Naive B cell (primary cell): ENCODE results near the gene SCGB1D1. TPM values are rescaled to one million over a fixed set of nuclear protein-coding genes. Genes with fewer than 3 reads are reported as not detected.
"Not testable (repeated sequence)": the region's sequence is repeated elsewhere in the genome, so short reads cannot be mapped to it uniquely, and the experiment has no call there.

Source experiments
- ATAC-seq, 2 donors: fragments of 150-1000 bp; cut with Tn5 transposase; 2 replicates each; pipeline ENCODE4 v1.10.0; 2021; ENCODE audit warnings: low read depth in 2 of 2, mild to moderate bottlenecking in 2 of 2, moderate library complexity in 2 of 2
- DNase-seq: peaks from one replicate; pipeline ENCODE4 v3.0.0; 2022
- H3K27ac Mint-ChIP-seq, 6 donors: one replicate each; pipeline ENCODE4 v1.8.0; 2020 to 2022; ENCODE audit warnings: mild to moderate bottlenecking in 6 of 6, mixed read lengths in 6 of 6, moderate library complexity in 5 of 6, inconsistent platforms in 2 of 6
- H3K27me3 Mint-ChIP-seq, 3 donors: one replicate each; pipeline ENCODE4 v1.8.0; 2021 to 2022; ENCODE audit warnings: mixed read lengths in 3 of 3, mild to moderate bottlenecking in 1 of 3
- H3K36me3 Mint-ChIP-seq, 2 donors: one replicate each; pipeline ENCODE4 v1.8.0; 2020 to 2022; ENCODE audit warnings: mixed read lengths in 2 of 2, inconsistent platforms in 1 of 2, mild to moderate bottlenecking in 1 of 2
- H3K4me1 Mint-ChIP-seq, 3 donors: one replicate each; pipeline ENCODE4 v1.8.0; 2020 to 2022; ENCODE audit warnings: mixed read lengths in 3 of 3, inconsistent platforms in 1 of 3, mild to moderate bottlenecking in 1 of 3, moderate library complexity in 1 of 3
- H3K4me3 Mint-ChIP-seq, 8 donors: one replicate each; pipeline ENCODE4 v1.8.0; 2020 to 2022; ENCODE audit warnings: mild to moderate bottlenecking in 8 of 8, mixed read lengths in 8 of 8, moderate library complexity in 8 of 8, inconsistent platforms in 2 of 8
- H3K9me3 Mint-ChIP-seq, 7 donors: one replicate each; pipeline ENCODE4 v1.8.0; 2020 to 2022; ENCODE audit warnings: mixed read lengths in 7 of 7, mild to moderate bottlenecking in 5 of 7, inconsistent platforms in 2 of 7, moderate library complexity in 1 of 7
- polyA plus RNA-seq, 6 donors: library from polyadenylated mRNA; unstranded; fragments of 300-500 nt; fragmentation: Illumina TruSeq; gene quantifications; one replicate each; pipeline ENCODE4 v1.2.3, GENCODE V29; 2021; ENCODE audit warnings: low read depth in 6 of 6

The SCGB1D1 gene
- polyA plus RNA-seq, 6 donors from 2014 or later: not detected

GRCh38 chr11:62179995-62180394, 10.0 kb upstream of the SCGB1D1 start:
- H3K4me3 Mint-ChIP-seq: no peak overlapping the region
- peaks cover 11 to 25% (median 12%) of the 10 kb centered on the region in 3 donors for H3K27me3 Mint-ChIP-seq
- H3K27ac Mint-ChIP-seq: no peak overlapping the region
- H3K9me3 Mint-ChIP-seq: peaks cover 3 to 14% (median 7%) of the 10 kb centered on the region in 7 donors
- DNase-seq: no peak
- ATAC-seq: no peak
- H3K4me1 Mint-ChIP-seq: no peaks in the 10 kb centered on the region
- H3K36me3 Mint-ChIP-seq: peaks cover 0 to 8% of the 10 kb centered on the region in 2 donors

- peaks cover 0 to 11% of the 10 kb centered on the region in 2 donors for H3K36me3 Mint-ChIP-seq
- H3K9me3 Mint-ChIP-seq: peaks cover 3 to 20% (median 9%) of the 10 kb centered on the region in 7 donors
- ATAC-seq (no peak), DNase-seq (no peak)
- peaks cover 16 to 27% (median 19%) of the 10 kb centered on the region in 3 donors for H3K27me3 Mint-ChIP-seq
- H3K4me1 Mint-ChIP-seq: no peaks in the 10 kb centered on the region
- no peak overlapping the region for H3K27ac Mint-ChIP-seq
- no peak overlapping the region for H3K4me3 Mint-ChIP-seq
Measured at GRCh38 chr11:62181097-62181496, 8.9 kb upstream of the SCGB1D1 start.

DNA sequence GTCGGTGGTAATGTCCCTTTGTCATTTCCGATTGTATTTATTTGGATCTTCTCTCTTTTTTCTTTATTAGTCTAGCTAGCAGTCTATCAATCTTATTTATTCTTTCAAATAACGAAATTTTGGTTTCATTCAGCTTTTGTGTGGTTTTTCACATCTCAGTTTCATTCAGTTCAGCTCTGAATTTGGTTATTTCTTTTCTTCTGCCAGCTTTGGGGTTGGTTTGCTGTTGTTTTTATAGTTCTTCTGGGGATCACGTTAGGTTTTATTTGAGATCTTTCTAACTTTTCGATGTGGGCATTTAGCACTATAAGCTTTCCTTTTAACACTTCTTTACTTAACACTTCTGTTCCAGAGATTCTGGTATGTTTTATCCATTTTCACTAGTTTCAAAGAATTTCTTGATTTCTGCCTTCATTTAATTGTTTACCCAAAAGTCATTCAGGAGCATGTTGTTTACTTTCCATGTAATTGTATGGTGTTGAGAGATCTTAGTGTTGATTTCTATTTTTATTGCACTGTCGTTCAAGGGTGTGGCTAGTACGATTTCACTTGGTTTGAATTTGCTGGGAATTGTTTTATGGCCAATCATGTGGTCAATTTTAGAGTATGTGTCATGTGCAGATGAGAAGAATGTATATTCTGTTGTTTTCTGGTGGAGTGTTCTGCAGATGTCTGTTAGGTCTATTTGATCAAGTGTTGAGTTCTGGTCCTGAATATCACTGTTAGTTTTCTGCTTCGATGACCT, 7.7 kb upstream of the SCGB1D1 start:
- no peaks in the 10 kb centered on the region for H3K4me1 Mint-ChIP-seq
- no peak overlapping the region for H3K27ac Mint-ChIP-seq
- DNase-seq: no peak
- H3K36me3 Mint-ChIP-seq: peaks cover 0 to 11% of the 10 kb centered on the region in 2 donors
- ATAC-seq: no peak
- H3K27me3 Mint-ChIP-seq: peaks cover 13 to 27% (median 21%) of the 10 kb centered on the region in 3 donors
- H3K9me3 Mint-ChIP-seq: peaks cover 3 to 20% (median 9%) of the 10 kb centered on the region in 7 donors
- H3K4me3 Mint-ChIP-seq: no peak overlapping the region

DNA sequence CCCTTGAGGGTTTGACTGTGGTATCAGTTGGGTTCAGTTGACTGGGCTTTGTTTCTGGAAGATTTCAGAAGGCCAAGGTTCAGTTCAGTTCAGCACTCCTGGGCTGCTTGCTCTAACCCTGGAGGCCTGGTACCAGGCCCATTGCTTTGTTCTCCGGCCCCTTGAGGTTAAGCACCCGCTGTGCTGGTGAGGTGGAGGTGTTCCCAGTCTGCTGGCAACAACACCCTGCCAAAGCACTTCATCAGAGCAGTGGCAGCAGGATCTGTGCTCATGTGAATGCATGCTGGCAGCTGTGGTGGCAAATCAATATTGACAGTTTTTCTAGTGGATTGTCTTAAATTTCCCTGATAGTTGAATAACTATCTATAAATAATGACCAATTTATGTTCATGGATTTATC, 3.8 kb upstream of the SCGB1D1 start:
- H3K9me3 Mint-ChIP-seq: peaks cover 3 to 18% (median 8%) of the 10 kb centered on the region in 7 donors
- H3K27ac Mint-ChIP-seq: no peak overlapping the region
- no peaks in the 10 kb centered on the region for H3K4me1 Mint-ChIP-seq
- DNase-seq (no peak), ATAC-seq (no peak)
- peaks cover 0 to 11% of the 10 kb centered on the region in 2 donors for H3K36me3 Mint-ChIP-seq
- peaks cover 35 to 59% (median 49%) of the 10 kb centered on the region in 3 donors for H3K27me3 Mint-ChIP-seq
- no peak overlapping the region for H3K4me3 Mint-ChIP-seq

DNA sequence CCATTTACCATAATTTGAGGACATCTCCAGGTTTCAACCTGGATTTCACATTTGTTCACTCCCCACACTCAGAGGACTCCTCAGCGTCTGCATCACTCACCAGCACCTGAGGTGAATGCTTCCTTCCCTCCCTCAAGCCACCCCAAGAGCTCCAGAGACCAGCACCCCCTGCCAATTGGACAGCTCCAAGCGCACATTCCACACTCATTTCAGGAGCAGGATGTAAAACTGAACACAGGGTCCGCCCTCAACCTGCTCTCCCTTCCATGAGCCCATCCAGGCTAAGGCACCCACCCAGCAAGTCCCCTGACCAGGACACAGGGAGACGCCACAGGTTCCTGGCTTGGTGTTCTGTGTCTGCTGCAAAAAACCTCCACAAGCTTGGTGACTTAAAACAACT, 3.9 kb downstream of the SCGB1D1 start:
- ATAC-seq (no peak), DNase-seq (no peak)
- Mint-ChIP-seq H3K4me3 (no peak overlapping the region), H3K4me1 (no peaks in the 10 kb centered on the region), H3K36me3 (no peaks in the 10 kb centered on the region), H3K27ac (no peak overlapping the region), H3K27me3 (peaks cover 32 to 84% (median 72%) of the 10 kb centered on the region in 3 donors), H3K9me3 (peaks cover 0 to 2% (median 0%) of the 10 kb centered on the region in 7 donors)

DNA sequence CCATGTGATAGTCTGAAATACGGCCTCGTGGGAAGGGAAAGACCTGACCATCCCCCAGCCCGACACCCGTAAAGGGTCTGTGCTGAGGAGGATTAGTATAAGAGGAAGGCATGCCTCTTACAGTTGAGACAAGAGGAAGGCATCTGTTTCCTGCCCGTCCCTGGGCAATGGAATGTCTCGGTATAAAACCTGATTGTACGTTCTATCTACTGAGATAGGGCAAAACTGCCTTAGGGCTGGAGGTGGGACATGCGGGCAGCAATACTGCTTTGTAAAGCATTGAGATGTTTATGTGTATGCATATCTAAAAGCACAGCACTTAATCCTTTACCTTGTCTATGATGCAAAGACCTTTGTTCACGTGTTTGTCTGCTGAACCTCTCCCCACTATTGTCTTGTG, 5.0 kb downstream of the SCGB1D1 start:
- H3K36me3 Mint-ChIP-seq, H3K4me3 Mint-ChIP-seq, ATAC-seq, H3K4me1 Mint-ChIP-seq, H3K27ac Mint-ChIP-seq, DNase-seq, H3K9me3 Mint-ChIP-seq: not testable (repeated sequence)
- peaks cover 32 to 74% (median 70%) of the 10 kb centered on the region in 3 donors for H3K27me3 Mint-ChIP-seq

DNA sequence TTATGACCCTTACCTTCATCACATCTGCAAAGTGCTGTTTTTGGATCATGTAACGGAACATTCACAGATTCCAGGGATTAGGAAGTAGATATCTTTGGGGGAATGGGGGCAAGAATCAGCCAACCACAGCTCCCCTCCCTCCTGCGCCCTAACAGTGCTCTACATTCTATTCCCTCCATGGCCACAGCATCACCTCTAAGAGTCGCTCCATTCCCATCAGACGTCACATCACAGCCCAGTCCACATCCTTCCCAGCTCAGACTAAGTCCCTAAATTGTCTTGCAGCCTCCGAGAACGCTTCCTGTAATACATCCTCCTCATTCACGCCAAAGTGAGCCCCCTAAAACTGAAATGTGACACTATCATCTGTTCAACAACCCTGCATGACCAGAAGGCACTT, 5.9 kb downstream of the SCGB1D1 start:
- Mint-ChIP-seq H3K27me3 (peaks cover 33 to 74% (median 70%) of the 10 kb centered on the region in 3 donors), H3K4me1 (no peaks in the 10 kb centered on the region), H3K9me3 (peaks cover 0 to 2% (median 0%) of the 10 kb centered on the region in 7 donors), H3K27ac (no peak overlapping the region), H3K36me3 (no peaks in the 10 kb centered on the region), H3K4me3 (no peak overlapping the region)
- ATAC-seq (no peak), DNase-seq (no peak)

- peaks cover 32 to 77% (median 74%) of the 10 kb centered on the region in 3 donors for H3K27me3 Mint-ChIP-seq
- not testable (repeated sequence) for H3K4me1 Mint-ChIP-seq, H3K9me3 Mint-ChIP-seq
Measured at GRCh38 chr11:62197400-62197799, 7.4 kb downstream of the SCGB1D1 start.

DNA sequence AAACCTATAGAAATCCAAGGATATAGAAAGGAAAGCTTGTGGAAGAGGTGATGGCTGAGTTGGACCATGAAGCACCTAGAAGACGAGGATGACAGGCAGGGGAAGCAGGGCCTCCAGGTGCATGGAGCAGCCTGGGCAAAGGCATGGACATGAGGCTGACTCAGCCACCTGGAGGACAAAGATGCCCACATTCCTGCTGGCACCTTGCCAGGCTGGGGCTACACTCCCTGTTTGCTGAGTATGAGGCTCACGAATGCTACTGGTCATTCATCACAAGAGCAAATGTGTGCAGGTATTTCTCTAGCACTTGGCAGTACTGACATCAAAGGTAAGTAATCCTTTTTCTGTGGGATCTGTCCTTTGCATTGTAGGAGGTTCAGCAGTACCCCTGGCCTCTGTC, 11.4 kb downstream of the SCGB1D1 start:
- Mint-ChIP-seq H3K9me3 (peaks cover 0 to 2% (median 0%) of the 10 kb centered on the region in 7 donors), H3K4me1 (no peaks in the 10 kb centered on the region), H3K36me3 (no peaks in the 10 kb centered on the region), H3K4me3 (no peak overlapping the region), H3K27ac (no peak overlapping the region), H3K27me3 (peaks cover 26 to 49% (median 44%) of the 10 kb centered on the region in 3 donors)
- ATAC-seq (no peak), DNase-seq (no peak)

More at GRCh38 chr11:62197400-62197799, 7.4 kb downstream of the SCGB1D1 start:
- H3K4me3 Mint-ChIP-seq: peak overlapping the region in 1 of 8 donors; percentile 73
- not testable (repeated sequence) for H3K27ac Mint-ChIP-seq, DNase-seq, ATAC-seq, H3K36me3 Mint-ChIP-seq

- Mint-ChIP-seq H3K9me3 (no peaks in the 10 kb centered on the region), H3K27me3 (peaks cover 28 to 41% (median 32%) of the 10 kb centered on the region in 3 donors), H3K36me3 (no peaks in the 10 kb centered on the region), H3K4me3 (no peak overlapping the region), H3K27ac (no peak overlapping the region), H3K4me1 (peaks cover 0 to under 1% (median 0%) of the 10 kb centered on the region in 3 donors)
- ATAC-seq (no peak), DNase-seq (no peak)
Measured at GRCh38 chr11:62202910-62203309, 12.9 kb downstream of the SCGB1D1 start.

DNA sequence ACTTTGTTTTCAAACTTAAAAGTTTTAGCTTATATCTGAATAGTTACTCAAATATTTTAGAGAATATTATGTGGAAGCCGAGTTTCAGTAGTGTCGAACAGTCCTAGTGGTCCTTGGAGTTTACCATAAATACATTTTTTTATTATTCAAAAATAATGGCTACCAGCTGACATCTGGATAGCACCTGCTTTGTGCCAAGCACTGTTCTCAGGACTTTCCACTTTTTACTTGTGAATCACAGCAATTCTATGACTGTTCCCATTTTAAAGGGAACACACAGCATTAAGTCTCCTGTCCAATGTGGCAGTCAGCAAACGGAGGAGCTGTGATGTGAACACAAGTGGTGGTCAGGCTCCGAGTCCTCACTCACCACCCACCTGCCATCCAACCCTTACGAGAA, 14.4 kb downstream of the SCGB1D1 start:
- DNase-seq: no peak
- Mint-ChIP-seq H3K9me3 (no peaks in the 10 kb centered on the region), H3K27me3 (peaks cover 26 to 44% (median 30%) of the 10 kb centered on the region in 3 donors), H3K4me3 (no peak overlapping the region), H3K36me3 (no peaks in the 10 kb centered on the region), H3K4me1 (peaks cover 0 to 4% (median 0%) of the 10 kb centered on the region in 3 donors), H3K27ac (no peak overlapping the region)
- no peak for ATAC-seq

GRCh38 chr11:62205441-62205840, 15.4 kb downstream of the SCGB1D1 start:
- H3K27me3 Mint-ChIP-seq: peaks cover 24 to 38% (median 26%) of the 10 kb centered on the region in 3 donors
- H3K27ac Mint-ChIP-seq: no peak overlapping the region
- H3K36me3 Mint-ChIP-seq: no peaks in the 10 kb centered on the region
- H3K4me3 Mint-ChIP-seq: no peak overlapping the region
- no peaks in the 10 kb centered on the region for H3K9me3 Mint-ChIP-seq
- ATAC-seq (no peak), DNase-seq (no peak)
- peaks cover 0 to 4% (median 0%) of the 10 kb centered on the region in 3 donors for H3K4me1 Mint-ChIP-seq

DNA sequence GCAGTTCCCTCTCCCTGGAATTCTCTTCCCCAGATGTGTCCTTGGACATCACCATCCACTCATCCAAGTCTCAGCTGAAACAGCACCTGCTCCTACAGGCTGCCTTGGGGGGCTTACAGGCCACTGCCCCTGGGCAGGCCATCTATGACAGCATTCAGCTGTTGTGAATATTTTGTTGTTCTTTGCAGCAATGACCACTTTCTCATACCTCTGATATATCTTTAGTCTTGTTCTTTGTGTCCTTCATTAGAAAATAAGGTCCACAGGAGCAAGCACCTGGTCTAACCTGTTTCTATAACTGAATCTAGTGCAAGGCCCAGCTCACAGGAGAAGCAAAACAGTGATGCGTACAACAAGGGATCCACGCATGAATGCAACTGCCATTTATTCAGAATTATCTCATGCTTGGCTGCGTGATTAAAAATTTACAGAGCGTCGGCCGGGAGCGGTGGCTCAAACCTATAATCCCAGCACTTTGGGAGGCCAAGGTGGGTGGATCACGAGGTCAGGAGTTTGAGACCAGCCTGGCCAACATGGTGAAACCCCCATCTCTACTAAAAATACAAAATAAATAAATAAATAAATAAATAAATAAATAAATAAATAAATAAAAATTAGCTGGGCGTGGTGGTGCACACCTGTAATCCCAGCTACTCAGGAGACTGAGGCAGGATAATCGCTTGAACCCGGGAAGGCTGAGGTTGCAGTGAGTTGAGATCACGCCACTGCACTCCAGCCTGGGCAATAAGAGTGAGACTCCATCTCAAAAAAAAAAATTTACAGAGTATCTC, 16.5 kb downstream of the SCGB1D1 start:
- not testable (repeated sequence) for H3K4me3 Mint-ChIP-seq, DNase-seq, ATAC-seq, H3K9me3 Mint-ChIP-seq, H3K36me3 Mint-ChIP-seq, H3K4me1 Mint-ChIP-seq
- Mint-ChIP-seq H3K27me3 (peaks cover 21 to 34% (median 25%) of the 10 kb centered on the region in 3 donors), H3K27ac (peak overlapping the region in 1 of 6 donors; percentile 87)
